HEK293 (cell line): ENCODE measurements around the gene HSD17B10.

Source experiments
- BCL11A ChIP-seq: fragments of 450-650 bp; formaldehyde crosslinking; IDR thresholded peaks from 2 replicates; pipeline ENCODE4 v1.5.1; 2016; ENCODE audit warnings: low read depth, missing biosample characterization, missing genetic modification characterization
- CTCF ChIP-seq: fragments of 450-650 bp; formaldehyde crosslinking; IDR thresholded peaks from 2 replicates; pipeline ENCODE4 v1.5.1; 2016; ENCODE audit warnings: missing biosample characterization, missing genetic modification characterization
- KLF9 ChIP-seq: fragments of 450-650 bp; formaldehyde crosslinking; IDR thresholded peaks from 2 replicates; pipeline ENCODE4 v1.5.1; 2016; ENCODE audit warnings: missing biosample characterization, missing genetic modification characterization, low read depth
- TSHZ1 ChIP-seq: fragments of 450-650 bp; formaldehyde crosslinking; IDR thresholded peaks from 2 replicates; pipeline ENCODE4 v1.5.1; 2016; ENCODE audit warnings: missing biosample characterization, missing genetic modification characterization, borderline replicate concordance
- ZNF239 ChIP-seq: fragments of 450-650 bp; formaldehyde crosslinking; IDR thresholded peaks from 2 replicates; pipeline ENCODE4 v1.5.1; 2016; ENCODE audit warnings: missing biosample characterization, missing genetic modification characterization
- ZNF292 ChIP-seq: fragments of 450-650 bp; formaldehyde crosslinking; IDR thresholded peaks from 2 replicates; pipeline ENCODE4 v1.5.1; 2016; ENCODE audit warnings: low read depth, missing biosample characterization, missing genetic modification characterization, borderline replicate concordance
- ZNF324 ChIP-seq: fragments of 450-650 bp; formaldehyde crosslinking; IDR thresholded peaks from 2 replicates; pipeline ENCODE4 v1.5.1; 2016; ENCODE audit warnings: missing biosample characterization, missing genetic modification characterization

- TF ChIP-seq ZNF239 (tag by site-specific recombination) (no peak), TSHZ1 (tag by site-specific recombination) (no peak), CTCF (tag by site-specific recombination) (no peak), ZNF324 (tag by site-specific recombination) (no peak), KLF9 (tag by site-specific recombination) (no peak), BCL11A (no peak), ZNF292 (no peak)
Observed at GRCh38 chrX:53440621-53441517, 6.7 kb upstream of the HSD17B10 start.
